Body of pancreas (tissue), 4 donors: ENCODE measurements around the gene SRI. TPM values are rescaled to one million over a fixed set of nuclear protein-coding genes. Genes with fewer than 3 reads are reported as not detected.

ENCODE experiments used
- ATAC-seq: fragments of 150-250 bp; one replicate; pipeline ENCODE4 v1.9.1; 2016
- DNase-seq, 4 donors: peaks; one replicate each; pipeline ENCODE4 v3.0.0-alpha.2; 2019
- H3K27ac ChIP-seq, 4 donors: fragments of 200-600 bp; sonication (generic); 1 replicate in 3 of 4; 2 replicates in 1 of 4; pipeline versions ENCODE4 v1.5.1 to v1.6.1; 2016 to 2019; ENCODE audit warnings: mild to moderate bottlenecking in 1 of 4, mixed read lengths in 1 of 4, moderate library complexity in 1 of 4
- H3K27me3 ChIP-seq, 2 donors: fragments of 200-600 bp; sonication (generic); one replicate each; pipeline ENCODE4 v1.6.0; 2016; ENCODE audit warnings: mild to moderate bottlenecking in 1 of 2
- H3K36me3 ChIP-seq, 2 donors: fragments of 200-600 bp; sonication (generic); replicated peaks in 1 of 2; 2 replicates each; pipeline ENCODE4 v1.5.1; 2016; ENCODE audit warnings: low read depth in 2 of 2; ENCODE audit not compliant: insufficient read depth in 1 of 2
- H3K4me1 ChIP-seq: fragments of 200-600 bp; sonication (generic); one replicate; pipeline ENCODE4 v1.6.0; 2016
- H3K4me3 ChIP-seq, 2 donors: fragments of 200-600 bp; sonication (generic); 1 replicate in 1 of 2; 2 replicates in 1 of 2; pipeline ENCODE4 v1.5.1; 2016 to 2019
- H3K9me3 ChIP-seq, 3 donors: fragments of 200-600 bp; sonication (generic); 1 replicate in 2 of 3; 2 replicates in 1 of 3; pipeline ENCODE4 v1.5.1; 2016
- CTCF ChIP-seq, 7 experiments: fragments of 450-650 bp in 4 of 7; fragments of 200-600 bp in 3 of 7; sonication (generic) in 3 of 7; IDR thresholded peaks; one replicate each; pipeline ENCODE4 v1.5.1; 2016 to 2019; ENCODE audit warnings: antibody characterized with exemption in 7 of 7
- POLR2A ChIP-seq, 3 donors: fragments of 450-650 bp; IDR thresholded peaks; one replicate each; pipeline ENCODE4 v1.6.1; 2016; ENCODE audit warnings: antibody characterized with exemption in 3 of 3, mild to moderate bottlenecking in 2 of 3
- WGBS, 2 donors: methylation state at CpG; one replicate each; pipeline ENCODE4 v1.1.5; 2017; 5-methylcytosine and 5-hydroxymethylcytosine counted together
- intact Hi-C: fragments of 100-400 bp; cut with DNase I; formaldehyde crosslinking; loops from one replicate; pipeline ENCODE4 v1.15.1; 2023
- total RNA-seq, 2 donors: library from RNA; depleted of rRNA; stranded (reverse); fragments of >200 nt; gene quantifications; one replicate each; pipeline ENCODE4 v1.1.0, GENCODE V29; 2016

The SRI gene
- total RNA-seq, 2 donors from 2014 or later: 23.1 to 36.3 TPM

GRCh38 chr7:88184848-88185304 is 35.0 kb downstream of the SRI start:
- WGBS, 2 donors: 86 to 90% methylated on average over 5 of the region's 5 CpGs
- H3K4me3 ChIP-seq: no peak overlapping the region
- TF ChIP-seq CTCF (IDR thresholded peaks at IDR 0.05) (no peak), POLR2A (IDR thresholded peaks at IDR 0.05) (no peak)

DNA sequence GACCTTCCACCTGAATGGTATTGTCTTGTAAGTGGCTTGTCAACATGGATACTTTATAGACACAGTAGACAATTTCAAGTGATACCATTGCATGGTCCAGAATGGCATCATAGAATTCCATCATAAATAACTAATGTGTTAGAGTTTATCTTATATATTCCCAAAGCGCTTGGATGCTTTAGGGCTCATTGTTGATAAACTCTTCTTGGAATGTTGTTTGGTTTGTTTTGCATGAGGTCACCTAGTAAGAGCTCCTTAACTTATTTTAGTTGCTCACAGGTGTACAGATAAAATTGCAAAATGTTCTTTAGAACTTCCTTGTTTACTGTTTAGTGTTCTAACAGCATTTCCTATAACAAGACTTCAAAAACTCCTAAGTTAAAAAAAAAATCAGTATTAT is 36.8 kb downstream of the SRI start:
- WGBS, 2 donors: 61 to 72% methylated on average over 1 of the region's 1 CpG

More at GRCh38 chr7:88184848-88185304, 35.0 kb downstream of the SRI start:
- intact Hi-C loops: no loop called here
- ATAC-seq (no peak), DNase-seq (no peak)
- no peaks in the 10 kb centered on the region for H3K27me3 ChIP-seq
- H3K4me1 ChIP-seq: no peaks in the 10 kb centered on the region
- no peak overlapping the region for H3K27ac ChIP-seq
- no peaks in the 10 kb centered on the region for H3K36me3 ChIP-seq
- no peaks in the 10 kb centered on the region for H3K9me3 ChIP-seq

GRCh38 chr7:88176190-88176589 is 43.6 kb downstream of the SRI start:
- 76 to 80% methylated on average over 5 of the region's 5 CpGs for WGBS, 2 donors
- Histone ChIP-seq H3K4me1 (no peaks in the 10 kb centered on the region), H3K36me3 (no peaks in the 10 kb centered on the region), H3K9me3 (no peaks in the 10 kb centered on the region), H3K27ac (no peak overlapping the region), H3K27me3 (no peaks in the 10 kb centered on the region), H3K4me3 (no peak overlapping the region)
- TF ChIP-seq POLR2A (IDR thresholded peaks at IDR 0.05): no peak
- TF ChIP-seq CTCF (IDR thresholded peaks at IDR 0.05): no peak
- intact Hi-C loops: no loop called here
- ATAC-seq: no peak
- no peak for DNase-seq

More for the DNA sequence above, 36.8 kb downstream of the SRI start:
- no peaks in the 10 kb centered on the region for H3K9me3 ChIP-seq
- no peaks in the 10 kb centered on the region for H3K4me1 ChIP-seq
- DNase-seq: no peak
- H3K27ac ChIP-seq: no peak overlapping the region
- no peak overlapping the region for H3K4me3 ChIP-seq
- H3K27me3 ChIP-seq: no peaks in the 10 kb centered on the region
- no peaks in the 10 kb centered on the region for H3K36me3 ChIP-seq
- no peak for ATAC-seq
- intact Hi-C loops: no loop called here
- TF ChIP-seq POLR2A (IDR thresholded peaks at IDR 0.05) (no peak), CTCF (IDR thresholded peaks at IDR 0.05) (no peak)

DNA sequence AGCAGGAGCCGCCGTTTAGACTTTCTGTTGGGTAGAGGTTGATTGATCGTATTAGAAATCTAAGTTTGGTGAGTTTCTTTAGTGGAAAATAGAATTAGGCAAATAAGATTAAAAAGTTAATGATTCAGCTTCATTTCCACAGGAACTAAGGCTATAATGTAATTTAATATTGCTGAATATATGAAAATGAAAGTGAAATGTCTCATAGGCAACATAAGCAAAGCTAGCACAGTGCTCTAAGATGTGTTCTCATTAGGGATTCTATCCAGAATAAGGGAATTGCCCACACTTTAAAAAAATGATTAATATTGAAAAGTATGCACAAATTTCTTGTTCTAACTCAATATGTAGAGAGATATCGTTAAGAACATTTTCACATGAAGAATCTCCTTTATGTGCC is 47.0 kb downstream of the SRI start:
- no peaks in the 10 kb centered on the region for H3K27me3 ChIP-seq
- TF ChIP-seq CTCF (IDR thresholded peaks at IDR 0.05): no peak
- no peak for TF ChIP-seq POLR2A (IDR thresholded peaks at IDR 0.05)
- H3K9me3 ChIP-seq: no peaks in the 10 kb centered on the region
- intact Hi-C loops: no loop called here
- H3K4me3 ChIP-seq: no peak overlapping the region
- no peak for ATAC-seq
- DNase-seq: no peak
- H3K4me1 ChIP-seq: no peaks in the 10 kb centered on the region
- H3K27ac ChIP-seq: no peak overlapping the region
- H3K36me3 ChIP-seq: no peaks in the 10 kb centered on the region
- WGBS, 2 donors: 86 to 91% methylated on average over 4 of the region's 4 CpGs

DNA sequence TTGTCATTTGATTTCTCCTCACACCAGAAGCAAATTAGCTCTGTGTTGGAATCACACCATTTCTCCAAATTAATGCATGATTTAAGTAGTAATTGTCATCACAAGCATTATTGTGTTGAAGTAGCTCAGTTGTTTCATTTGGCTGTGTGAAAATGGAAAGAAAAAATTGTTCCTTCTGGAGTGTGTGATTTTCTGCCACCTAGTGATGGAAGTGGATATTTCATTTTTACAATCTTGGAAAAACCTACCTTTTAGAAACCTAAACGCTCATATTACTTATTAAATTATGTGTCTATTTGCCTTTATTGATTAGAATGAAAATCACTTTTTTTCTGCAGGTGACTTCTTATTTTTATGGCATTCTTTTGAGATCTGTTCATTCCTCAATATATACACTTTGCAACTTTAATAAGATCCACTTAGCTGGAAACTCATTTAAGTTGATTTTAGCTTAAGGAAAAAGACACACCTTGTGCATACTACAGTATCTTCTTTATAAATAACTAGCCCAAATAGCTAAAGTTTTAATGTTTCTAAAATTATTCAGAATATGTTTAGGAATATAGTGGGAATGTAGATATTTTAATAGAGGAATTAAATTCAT is 50.0 kb downstream of the SRI start:
- peak; percentile 42 to 64 (median 53) for TF ChIP-seq CTCF (IDR thresholded peaks at IDR 0.05)
- no peak for TF ChIP-seq POLR2A (IDR thresholded peaks at IDR 0.05)
- Histone ChIP-seq H3K9me3 (no peaks in the 10 kb centered on the region), H3K4me3 (no peak overlapping the region), H3K27me3 (no peaks in the 10 kb centered on the region), H3K27ac (no peak overlapping the region), H3K36me3 (no peaks in the 10 kb centered on the region), H3K4me1 (no peaks in the 10 kb centered on the region)
- ATAC-seq (peak; percentile 56), DNase-seq (no peak)
- WGBS, 2 donors: 2 to 3% methylated on average over 1 of the region's 1 CpG
- intact Hi-C loops: no loop called here
